ENCODE measurements around the gene RELT. TPM values are rescaled to one million over a fixed set of nuclear protein-coding genes. Genes with fewer than 3 reads are reported as not detected.

Gene RELT
- total RNA-seq, 2 experiments from 2014 or later = 26.2 to 28.4 TPM

GRCh38 chr11:73400293-73400692 lies 24.1 kb downstream of the RELT start:
- Mint-ChIP-seq H3K27me3 (no peaks in the 10 kb centered on the region), H3K36me3 (peaks cover 12% of the 10 kb centered on the region), H3K27ac (no peak overlapping the region), H3K9me3 (no peaks in the 10 kb centered on the region), H3K4me1 (peaks cover 4% of the 10 kb centered on the region), H3K4me3 (no peak overlapping the region)
- no peak for ATAC-seq (ENCODE audit: low read depth)
- DNase-seq = no peak
- POLR2A ChIA-PET = interaction anchor here (1.1 kb wide), 1 partner anchor 11 kb away, joined by 3 read pairs; no protein-coding TSS in a partner anchor

GRCh38 chr11:73401217-73401923 lies 25.2 kb downstream of the RELT start:
- POLR2A ChIA-PET = no interaction called here
- Mint-ChIP-seq H3K4me3 (no peak overlapping the region), H3K9me3 (no peaks in the 10 kb centered on the region), H3K4me1 (peaks cover 4% of the 10 kb centered on the region), H3K36me3 (peaks cover 12% of the 10 kb centered on the region), H3K27ac (no peak overlapping the region), H3K27me3 (no peaks in the 10 kb centered on the region)
- ATAC-seq (ENCODE audit: low read depth) (no peak), DNase-seq (no peak)

- Mint-ChIP-seq H3K4me1 (peaks cover 4% of the 10 kb centered on the region), H3K4me3 (no peak overlapping the region), H3K27me3 (no peaks in the 10 kb centered on the region), H3K27ac (no peak overlapping the region), H3K9me3 (no peaks in the 10 kb centered on the region), H3K36me3 (peaks cover 9% of the 10 kb centered on the region)
- ATAC-seq (ENCODE audit: low read depth) (no peak), DNase-seq (no peak)
- POLR2A ChIA-PET = no interaction called here
These were observed 26.0 kb downstream of the RELT start for GRCh38 chr11:73401924-73402833.

- Mint-ChIP-seq H3K4me1 (peaks cover 4% of the 10 kb centered on the region), H3K27ac (no peak overlapping the region), H3K27me3 (no peaks in the 10 kb centered on the region), H3K9me3 (no peaks in the 10 kb centered on the region), H3K36me3 (peaks cover 5% of the 10 kb centered on the region), H3K4me3 (no peak overlapping the region)
- DNase-seq (peak; percentile 25), ATAC-seq (ENCODE audit: low read depth) (peak; percentile 19)
- POLR2A ChIA-PET = no interaction called here
These were observed 26.6 kb downstream of the RELT start for GRCh38 chr11:73402834-73403185.

- H3K27ac Mint-ChIP-seq = no peak overlapping the region
- ATAC-seq (ENCODE audit: low read depth) (no peak), DNase-seq (no peak)
- H3K9me3 Mint-ChIP-seq = no peaks in the 10 kb centered on the region
- H3K27me3 Mint-ChIP-seq = no peaks in the 10 kb centered on the region
- H3K4me1 Mint-ChIP-seq = peaks cover 4% of the 10 kb centered on the region
- no peak overlapping the region for H3K4me3 Mint-ChIP-seq
- POLR2A ChIA-PET = no interaction called here
- H3K36me3 Mint-ChIP-seq = peaks cover 5% of the 10 kb centered on the region
These were observed 27.3 kb downstream of the RELT start for GRCh38 chr11:73403541-73403940.

GRCh38 chr11:73404048-73404447 lies 27.8 kb downstream of the RELT start:
- H3K36me3 Mint-ChIP-seq = peaks cover 8% of the 10 kb centered on the region
- no peak for DNase-seq
- H3K4me3 Mint-ChIP-seq = no peak overlapping the region
- ATAC-seq (ENCODE audit: low read depth) = no peak
- no peaks in the 10 kb centered on the region for H3K27me3 Mint-ChIP-seq
- peaks cover 4% of the 10 kb centered on the region for H3K4me1 Mint-ChIP-seq
- H3K9me3 Mint-ChIP-seq = no peaks in the 10 kb centered on the region
- POLR2A ChIA-PET = no interaction called here
- no peak overlapping the region for H3K27ac Mint-ChIP-seq

GRCh38 chr11:73404506-73405145 lies 28.4 kb downstream of the RELT start:
- no peak overlapping the region for H3K4me3 Mint-ChIP-seq
- H3K36me3 Mint-ChIP-seq = peaks cover 9% of the 10 kb centered on the region
- H3K27ac Mint-ChIP-seq = no peak overlapping the region
- no peaks in the 10 kb centered on the region for H3K9me3 Mint-ChIP-seq
- DNase-seq = no peak
- no peaks in the 10 kb centered on the region for H3K27me3 Mint-ChIP-seq
- POLR2A ChIA-PET = no interaction called here
- H3K4me1 Mint-ChIP-seq = no peaks in the 10 kb centered on the region
- ATAC-seq (ENCODE audit: low read depth) = no peak

- H3K4me3 Mint-ChIP-seq = no peak overlapping the region
- POLR2A ChIA-PET = no interaction called here
- H3K27me3 Mint-ChIP-seq = no peaks in the 10 kb centered on the region
- no peaks in the 10 kb centered on the region for H3K9me3 Mint-ChIP-seq
- peaks cover 9% of the 10 kb centered on the region for H3K36me3 Mint-ChIP-seq
- no peak for DNase-seq
- ATAC-seq (ENCODE audit: low read depth) = no peak
- H3K27ac Mint-ChIP-seq = no peak overlapping the region
- H3K4me1 Mint-ChIP-seq = no peaks in the 10 kb centered on the region
These were observed 28.9 kb downstream of the RELT start for GRCh38 chr11:73405146-73405510.

- H3K36me3 Mint-ChIP-seq = peaks cover 9% of the 10 kb centered on the region
- POLR2A ChIA-PET = no interaction called here
- H3K4me3 Mint-ChIP-seq = no peak overlapping the region
- no peaks in the 10 kb centered on the region for H3K4me1 Mint-ChIP-seq
- H3K27ac Mint-ChIP-seq = no peak overlapping the region
- no peak for ATAC-seq (ENCODE audit: low read depth)
- H3K27me3 Mint-ChIP-seq = no peaks in the 10 kb centered on the region
- no peak for DNase-seq
- no peaks in the 10 kb centered on the region for H3K9me3 Mint-ChIP-seq
These were observed 29.9 kb downstream of the RELT start for GRCh38 chr11:73406131-73406530.

GRCh38 chr11:73406619-73407018 lies 30.4 kb downstream of the RELT start:
- Mint-ChIP-seq H3K9me3 (no peaks in the 10 kb centered on the region), H3K36me3 (peaks cover 9% of the 10 kb centered on the region), H3K27ac (no peak overlapping the region), H3K4me1 (no peaks in the 10 kb centered on the region), H3K4me3 (no peak overlapping the region), H3K27me3 (no peaks in the 10 kb centered on the region)
- no peak for ATAC-seq (ENCODE audit: low read depth)
- POLR2A ChIA-PET = no interaction called here
- DNase-seq = no peak

- H3K4me1 Mint-ChIP-seq = peaks cover 4% of the 10 kb centered on the region
- POLR2A ChIA-PET = no interaction called here
- ATAC-seq (ENCODE audit: low read depth) = no peak
- H3K36me3 Mint-ChIP-seq = peaks cover 14% of the 10 kb centered on the region
- no peak overlapping the region for H3K4me3 Mint-ChIP-seq
- no peak for DNase-seq
- H3K9me3 Mint-ChIP-seq = no peaks in the 10 kb centered on the region
- H3K27ac Mint-ChIP-seq = no peak overlapping the region
- no peaks in the 10 kb centered on the region for H3K27me3 Mint-ChIP-seq
These were observed 33.2 kb downstream of the RELT start for GRCh38 chr11:73409431-73409830.

- H3K27me3 Mint-ChIP-seq = no peaks in the 10 kb centered on the region
- no peaks in the 10 kb centered on the region for H3K9me3 Mint-ChIP-seq
- POLR2A ChIA-PET = interaction anchor here (1.1 to 1.5 kb wide), 2 partner anchors 11 to 26 kb away, joined by 3 read pairs; no protein-coding TSS in a partner anchor
- H3K36me3 Mint-ChIP-seq = peaks cover 14% of the 10 kb centered on the region
- DNase-seq = no peak
- ATAC-seq (ENCODE audit: low read depth) = no peak
- no peak overlapping the region for H3K4me3 Mint-ChIP-seq
- no peak overlapping the region for H3K27ac Mint-ChIP-seq
- H3K4me1 Mint-ChIP-seq = peaks cover 11% of the 10 kb centered on the region
These were observed 34.4 kb downstream of the RELT start for GRCh38 chr11:73410627-73411026.

- ATAC-seq (ENCODE audit: low read depth) (no peak), DNase-seq (no peak)
- POLR2A ChIA-PET = interaction anchor here (1.1 to 1.5 kb wide), 2 partner anchors 11 to 27 kb away, joined by 3 read pairs; no protein-coding TSS in a partner anchor
- H3K27me3 Mint-ChIP-seq = no peaks in the 10 kb centered on the region
- H3K36me3 Mint-ChIP-seq = peaks cover 14% of the 10 kb centered on the region
- peaks cover 11% of the 10 kb centered on the region for H3K4me1 Mint-ChIP-seq
- no peaks in the 10 kb centered on the region for H3K9me3 Mint-ChIP-seq
- H3K4me3 Mint-ChIP-seq = no peak overlapping the region
- H3K27ac Mint-ChIP-seq = no peak overlapping the region
These were observed 34.8 kb downstream of the RELT start for GRCh38 chr11:73411031-73411430.

Measured in activated naive CD8-positive, alpha-beta T cell treated with anti-CD3 and anti-CD28 coated beads, Interleukin-2, amount 10 ng/mL, durations not matched to agents 7 days and 5 days (primary cell).